NOMO-1 (cell line): ENCODE results near the gene ERGIC1.

Experiments used
- DNase-seq, 2 experiments: peaks; one replicate each; lab custom pipeline; 2025; ENCODE audit not compliant: unreplicated experiment in 2 of 2; lab: John Stamatoyannopoulos, UW

ERGIC1 gene

GRCh38 chr5:172825610-172826204 is 8.3 kb upstream of the ERGIC1 start:
- DNase-seq: no peak

- DNase-seq: no peak
Measured at GRCh38 chr5:172827841-172828240, 6.2 kb upstream of the ERGIC1 start.

GRCh38 chr5:172828911-172829431 is 5.1 kb upstream of the ERGIC1 start:
- DNase-seq: no peak

- DNase-seq: no peak
Measured at GRCh38 chr5:172830275-172830799, 3.7 kb upstream of the ERGIC1 start.

- DNase-seq: peak; percentile 7 to 47
Measured at GRCh38 chr5:172830876-172831662, 3.0 kb upstream of the ERGIC1 start.

- no peak for DNase-seq
Measured at GRCh38 chr5:172832383-172833315, 1.4 kb upstream of the ERGIC1 start.

- DNase-seq: no peak
Measured at GRCh38 chr5:172833372-172833685, 722 bp upstream of the ERGIC1 start.

- no peak for DNase-seq
Measured at GRCh38 chr5:172834415-172835289, 601 bp downstream of the ERGIC1 start.

GRCh38 chr5:172835290-172835993 is 1.4 kb downstream of the ERGIC1 start:
- no peak for DNase-seq

- DNase-seq: no peak
Measured at GRCh38 chr5:172835994-172836356, 1.9 kb downstream of the ERGIC1 start.

- DNase-seq: no peak
Measured at GRCh38 chr5:172837640-172838039, 3.6 kb downstream of the ERGIC1 start.

GRCh38 chr5:172838151-172838875 is 4.3 kb downstream of the ERGIC1 start:
- no peak for DNase-seq

- DNase-seq: no peak
Measured at GRCh38 chr5:172839669-172840431, 5.8 kb downstream of the ERGIC1 start.

- DNase-seq: no peak
Measured at GRCh38 chr5:172840432-172841154, 6.5 kb downstream of the ERGIC1 start.

GRCh38 chr5:172841256-172841655 is 7.2 kb downstream of the ERGIC1 start:
- DNase-seq: no peak

- no peak for DNase-seq
Measured at GRCh38 chr5:172843825-172844576, 9.9 kb downstream of the ERGIC1 start.

- no peak for DNase-seq
Measured at GRCh38 chr5:172844577-172844838, 10.5 kb downstream of the ERGIC1 start.
